ENCODE data around the gene LCMT2. TPM values are rescaled to one million over a fixed set of nuclear protein-coding genes. Genes with fewer than 3 reads are reported as not detected.

Gene LCMT2
- total and polyA plus RNA-seq, 2 of the 8 experiments (the other 6 are each of a cell fraction or from before 2014, with no cell fraction given) = 11.2 to 11.9 TPM

- TF ChIP-seq RXRA (IDR thresholded peaks at IDR 0.05; ENCODE audit: insufficient read depth, low read depth, low read length) (no peak), SP2 (IDR thresholded peaks at IDR 0.05; ENCODE audit: low read length) (no peak), RNF2 (IDR thresholded peaks at IDR 0.05; ENCODE audit: borderline replicate concordance, low read depth, low read length, missing control alignments, poor library complexity, severe bottlenecking) (no peak), ASH2L (IDR thresholded peaks at IDR 0.05; ENCODE audit: low read length) (peak; percentile 73), CEBPB (IDR thresholded peaks at IDR 0.05; ENCODE audit: low read depth, low read length) (no peak), TBP (IDR thresholded peaks at IDR 0.05; ENCODE audit: low read depth, low read length) (peak; percentile 66), ATF3 (IDR thresholded peaks at IDR 0.05; ENCODE audit: insufficient read depth, low read depth, low read length) (no peak), CBX5 (IDR thresholded peaks at IDR 0.05; ENCODE audit: low read depth, low read length) (no peak), PHF8 (conservative IDR thresholded peaks at IDR 0.05; ENCODE audit: low read depth, low read length) (peak; percentile 84), ATF2 (IDR thresholded peaks at IDR 0.05; ENCODE audit: low read length) (no peak), KDM4A (IDR thresholded peaks at IDR 0.05; ENCODE audit: low read depth, low read length, severe bottlenecking) (peak; percentile 84), SUZ12 (IDR thresholded peaks at IDR 0.05; ENCODE audit: low read length) (no peak), SP4 (IDR thresholded peaks at IDR 0.05; ENCODE audit: low read length) (no peak), CTCF (IDR thresholded peaks at IDR 0.05; ENCODE audit: control extremely low read depth in 1 of 3, insufficient read depth in 1 of 3, low read depth in 1 of 3, low read length in 3 of 3) (no peak; a peak in 1 of 4 replicates), YY1 (IDR thresholded peaks at IDR 0.05; ENCODE audit: low read depth, low read length) (0 out of 2 replicates have a peak, but pooled peaks have one; percentile 16), SIX5 (IDR thresholded peaks at IDR 0.05; ENCODE audit: low read depth, low read length) (no peak), RAD21 (IDR thresholded peaks at IDR 0.05 in 1 of 2, conservative IDR thresholded peaks at IDR 0.05 in 1 of 2; ENCODE audit: low read depth in 2 of 2, low read length in 2 of 2) (no peak), BACH1 (IDR thresholded peaks at IDR 0.05; ENCODE audit: low read length) (no peak), CBX8 (IDR thresholded peaks at IDR 0.05; ENCODE audit: borderline replicate concordance, low read depth, low read length) (no peak)
These were observed at the start of gene LCMT2 (continued) for GRCh38 chr15:43329960-43330779.

Measured in H1 (cell line).